Endothelial cell of umbilical vein (primary cell): ENCODE data around the gene NEDD4. TPM values are rescaled to one million over a fixed set of nuclear protein-coding genes. Genes with fewer than 3 reads are reported as not detected.

Experiments
- BruUV-seq: library from RNA; stranded (reverse); fragments of 400-500 nt; replicated peaks from 2 replicates; lab custom pipeline; 2021; lab: Mats Ljungman, UMichigan
- CTCF ChIA-PET: fragments of 300-600, 350-600 bp; sonication (Branson Sonifier 250); formaldehyde crosslinking; loops from one replicate; lab custom pipeline; 2021; ENCODE audit warnings: antibody characterized with exemption, inconsistent platforms; lab: Charles Lee
- POLR2A ChIA-PET: fragments of 300-600, 350-600 bp; sonication (Branson Sonifier 250); formaldehyde crosslinking; loops from one replicate; lab custom pipeline; 2021; ENCODE audit warnings: antibody characterized with exemption, inconsistent platforms; lab: Charles Lee
- DNase-seq: peaks from one replicate; pipeline ENCODE4 v3.0.0-alpha.2; 2011; ENCODE audit warnings: low read depth, low spot score
- FAIRE-seq: peaks from 2 replicates; lab custom pipeline; 2011; peaks lifted over from hg19 to GRCh38; lab: Jason Lieb, UNC
- H2AFZ ChIP-seq: 2 replicates; pipeline ENCODE4 v1.6.0; 2012; ENCODE audit warnings: low read depth, low read length, control low read depth, inconsistent platforms
- H3K27ac ChIP-seq: 2 replicates; pipeline ENCODE4 v1.5.1; 2011; ENCODE audit warnings: low read depth, mild to moderate bottlenecking, control low read depth, low read length, moderate library complexity; ENCODE audit not compliant: insufficient read depth
- H3K27me3 ChIP-seq, 2 experiments: 2 replicates each; pipeline versions ENCODE4 v1.6.0 to v1.6.1; 2011; ENCODE audit warnings: low read length in 2 of 2, mixed read lengths in 1 of 2; ENCODE audit not compliant: control insufficient read depth in 2 of 2, insufficient read depth in 2 of 2
- H3K36me3 ChIP-seq, 2 experiments: 2 replicates in 1 of 2; 3 replicates in 1 of 2; pipeline ENCODE4 v1.5.1; 2011; ENCODE audit warnings: low read length in 2 of 2, mild to moderate bottlenecking in 1 of 2, moderate library complexity in 1 of 2; ENCODE audit not compliant: control insufficient read depth in 2 of 2, insufficient read depth in 2 of 2; ENCODE audit errors: extremely low read depth in 1 of 2
- H3K4me1 ChIP-seq: 3 replicates; pipeline ENCODE4 v1.5.1; 2011; ENCODE audit warnings: mild to moderate bottlenecking, low read length; ENCODE audit not compliant: control insufficient read depth, insufficient read depth; ENCODE audit errors: extremely low read depth
- H3K4me2 ChIP-seq: 2 replicates; pipeline ENCODE4 v1.6.1; 2011; ENCODE audit warnings: low read length, control low read depth, mixed read lengths; ENCODE audit not compliant: insufficient read depth
- H3K4me3 ChIP-seq, 3 experiments: fragments of 200-600 bp in 1 of 3; sonication (generic), shearing (Covaris generic) in 1 of 3; replicated peaks in 1 of 3; 2 replicates each; pipeline ENCODE4 v1.5.1; 2011 to 2016; ENCODE audit warnings: control low read depth in 3 of 3, low read length in 3 of 3, mild to moderate bottlenecking in 2 of 3, inconsistent platforms in 1 of 3, low read depth in 1 of 3, moderate library complexity in 1 of 3; ENCODE audit not compliant: insufficient read depth in 1 of 3
- H3K79me2 ChIP-seq: 2 replicates; pipeline ENCODE4 v1.6.0; 2012; ENCODE audit warnings: low read length, inconsistent platforms; ENCODE audit not compliant: control insufficient read depth, insufficient read depth
- H3K9ac ChIP-seq: replicated peaks from 2 replicates; pipeline ENCODE3; 2011; ENCODE audit warnings: low read length, control low read depth; ENCODE audit not compliant: insufficient read depth; ENCODE audit errors: extremely low read depth
- H3K9me1 ChIP-seq: replicated peaks from 3 replicates; pipeline ENCODE4 v1.6.0; 2011; ENCODE audit warnings: mild to moderate bottlenecking, low read length; ENCODE audit not compliant: control insufficient read depth, insufficient read depth; ENCODE audit errors: extremely low read depth
- H3K9me3 ChIP-seq: replicated peaks from 2 replicates; pipeline ENCODE4 v1.5.1; 2012; ENCODE audit warnings: low read length, inconsistent platforms; ENCODE audit not compliant: control insufficient read depth, insufficient read depth
- H4K20me1 ChIP-seq: replicated peaks from 2 replicates; pipeline ENCODE3; 2011; ENCODE audit warnings: mild to moderate bottlenecking, low read length; ENCODE audit not compliant: control insufficient read depth, insufficient read depth; ENCODE audit errors: extremely low read depth
- EZH2 ChIP-seq: IDR thresholded peaks from 2 replicates; pipeline ENCODE4 v1.6.1; 2012; ENCODE audit warnings: borderline replicate concordance, low read depth, mild to moderate bottlenecking, moderate library complexity, low read length, inconsistent platforms; ENCODE audit not compliant: severe bottlenecking
- FOS ChIP-seq: IDR thresholded peaks from 2 replicates; pipeline ENCODE4 v1.6.1; 2011; ENCODE audit warnings: mild to moderate bottlenecking, low read length, moderate library complexity, borderline replicate concordance; ENCODE audit not compliant: insufficient read depth
- GATA2 ChIP-seq: IDR thresholded peaks from 2 replicates; pipeline ENCODE4 v1.7.0; 2011; ENCODE audit warnings: low read depth, mild to moderate bottlenecking, moderate library complexity, mixed read lengths, low read length; ENCODE audit not compliant: insufficient read length, insufficient read depth
- JUN ChIP-seq: IDR thresholded peaks from 2 replicates; pipeline ENCODE4 v1.6.1; 2011; ENCODE audit warnings: borderline replicate concordance, low read depth; ENCODE audit not compliant: insufficient read length, insufficient read depth
- MYC ChIP-seq: IDR thresholded peaks from one replicate; pipeline ENCODE4 v1.6.1; 2011; ENCODE audit warnings: mild to moderate bottlenecking, low read depth, low read length
- POLR2A ChIP-seq: IDR thresholded peaks from 2 replicates; pipeline ENCODE4 v1.6.1; 2012; ENCODE audit warnings: low read depth, mild to moderate bottlenecking, control low read depth, low read length
- POLR2AphosphoS5 ChIP-seq: IDR thresholded peaks from 2 replicates; pipeline ENCODE4 v1.6.1; 2012; ENCODE audit warnings: low read depth, mild to moderate bottlenecking, control low read depth, low read length, moderate library complexity; ENCODE audit not compliant: insufficient read depth
- dilution Hi-C: fragments of 300-500 bp; cut with MboI; formaldehyde crosslinking; loops from one replicate; pipeline ENCODE4 v1.15.0; 2019; ENCODE audit warnings: low sequenced_read_pairs; ENCODE audit not compliant: extremely low pct_ligation_motif_present
- intact Hi-C: fragments of 100-400 bp; cut with micrococcal nuclease; formaldehyde crosslinking; loops from one replicate; pipeline ENCODE4 v1.10.0; 2022
- polyA plus RNA-seq, 4 experiments: library from polyadenylated mRNA; depleted of rRNA in 3 of 4; stranded (reverse) in 3 of 4; unstranded in 1 of 4; fragments of >200 nt; gene quantifications; 2 replicates each; pipeline versions ENCODE4 v1.2.1 to v1.2.3, GENCODE V29; 2011 to 2012; ENCODE audit warnings: missing spikeins in 1 of 4
- total RNA-seq: library from RNA; stranded (reverse); gene quantifications from 2 replicates; pipeline ENCODE4 v1.2.3, GENCODE V29; 2021
- TF ChIP-seq, protein P1 (sequence below), 2 donors: IDR thresholded peaks; 1 replicate in 1 of 2; 2 replicates in 1 of 2; pipeline ENCODE4 v1.5.1; 2011; ENCODE audit warnings: low read length in 2 of 2, mild to moderate bottlenecking in 2 of 2, moderate library complexity in 2 of 2, control low read depth in 1 of 2, inconsistent platforms in 1 of 2, low read depth in 1 of 2; ENCODE audit not compliant: insufficient read depth in 1 of 2; ENCODE audit errors: extremely low read depth in 1 of 2
- TF ChIP-seq, protein P2 (sequence below): IDR thresholded peaks from 2 replicates; pipeline ENCODE4 v1.6.1; 2011; ENCODE audit not compliant: insufficient read depth, insufficient read length

The NEDD4 gene
- total and polyA plus RNA-seq, 2 donors (not counting 3 experiments of a cell fraction or from before 2014, with no cell fraction given): 9.2 to 39.0 TPM

GRCh38 chr15:56035166-56035565, 41.8 kb upstream of the NEDD4 start:
- DNase-seq (no peak), FAIRE-seq (no peak)
- intact Hi-C loops (no loop called here), dilution Hi-C loops (no loop called here)
- BruUV-seq: no TSS peak
- Histone ChIP-seq H2AFZ (no peak overlapping the region), H3K27ac (no peak overlapping the region), H4K20me1 (no peaks in the 10 kb centered on the region), H3K79me2 (no peaks in the 10 kb centered on the region), H3K4me3 (no peak overlapping the region), H3K4me2 (no peak overlapping the region), H3K36me3 (no peaks in the 10 kb centered on the region), H3K9me1 (no peaks in the 10 kb centered on the region), H3K27me3 (no peaks in the 10 kb centered on the region), H3K9me3 (no peaks in the 10 kb centered on the region), H3K4me1 (peaks cover 7% of the 10 kb centered on the region), H3K9ac (no peak overlapping the region)
- ChIA-PET CTCF (interaction anchor here (1.1 to 1.2 kb wide), 2 partner anchors 12 to 17 kb away, joined by 3 read pairs; no protein-coding TSS in a partner anchor), POLR2A (no interaction called here)
- TF ChIP-seq JUN (no peak), POLR2A (no peak), GATA2 (no peak), EZH2 (no peak), MYC (no peak), FOS (no peak), POLR2AphosphoS5 (no peak)
- TF ChIP-seq, protein P1, sequence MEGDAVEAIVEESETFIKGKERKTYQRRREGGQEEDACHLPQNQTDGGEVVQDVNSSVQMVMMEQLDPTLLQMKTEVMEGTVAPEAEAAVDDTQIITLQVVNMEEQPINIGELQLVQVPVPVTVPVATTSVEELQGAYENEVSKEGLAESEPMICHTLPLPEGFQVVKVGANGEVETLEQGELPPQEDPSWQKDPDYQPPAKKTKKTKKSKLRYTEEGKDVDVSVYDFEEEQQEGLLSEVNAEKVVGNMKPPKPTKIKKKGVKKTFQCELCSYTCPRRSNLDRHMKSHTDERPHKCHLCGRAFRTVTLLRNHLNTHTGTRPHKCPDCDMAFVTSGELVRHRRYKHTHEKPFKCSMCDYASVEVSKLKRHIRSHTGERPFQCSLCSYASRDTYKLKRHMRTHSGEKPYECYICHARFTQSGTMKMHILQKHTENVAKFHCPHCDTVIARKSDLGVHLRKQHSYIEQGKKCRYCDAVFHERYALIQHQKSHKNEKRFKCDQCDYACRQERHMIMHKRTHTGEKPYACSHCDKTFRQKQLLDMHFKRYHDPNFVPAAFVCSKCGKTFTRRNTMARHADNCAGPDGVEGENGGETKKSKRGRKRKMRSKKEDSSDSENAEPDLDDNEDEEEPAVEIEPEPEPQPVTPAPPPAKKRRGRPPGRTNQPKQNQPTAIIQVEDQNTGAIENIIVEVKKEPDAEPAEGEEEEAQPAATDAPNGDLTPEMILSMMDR (IDR thresholded peaks at IDR 0.05; ENCODE audit: extremely low read depth in 1 of 2, insufficient read depth in 1 of 2, low read depth in 1 of 2, low read length in 2 of 2): no peak
- TF ChIP-seq, protein P2, sequence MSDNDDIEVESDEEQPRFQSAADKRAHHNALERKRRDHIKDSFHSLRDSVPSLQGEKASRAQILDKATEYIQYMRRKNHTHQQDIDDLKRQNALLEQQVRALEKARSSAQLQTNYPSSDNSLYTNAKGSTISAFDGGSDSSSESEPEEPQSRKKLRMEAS: no peak
